CD4-positive, alpha-beta T cell (primary cell): ENCODE measurements around the gene AP3B2. TPM values are rescaled to one million over a fixed set of nuclear protein-coding genes. Genes with fewer than 3 reads are reported as not detected.

ENCODE experiments used
- ATAC-seq: fragments of 200-7000 bp; cut with Tn5 transposase; one replicate; pipeline ENCODE4 v1.10.0; 2022; ENCODE audit warnings: mild to moderate bottlenecking; ENCODE audit not compliant: poor library complexity
- CTCF ChIA-PET: fragments of 350-600 bp; sonication (Branson Sonifier 250); formaldehyde crosslinking; loops from one replicate; lab custom pipeline; 2021; ENCODE audit warnings: antibody characterized with exemption, inconsistent platforms; lab: Charles Lee
- POLR2A ChIA-PET: fragments of 350-600 bp; sonication (Branson Sonifier 250); formaldehyde crosslinking; loops from one replicate; lab custom pipeline; 2021; ENCODE audit warnings: antibody characterized with exemption, inconsistent platforms; lab: Charles Lee
- DNase-seq, 14 experiments: peaks; one replicate each; pipeline ENCODE4 v3.0.0-alpha.2; 2013 to 2020; ENCODE audit warnings: mixed read lengths in 2 of 14
- H3K27ac ChIP-seq, 2 donors: one replicate each; pipeline versions ENCODE4 v1.5.1 to v1.7.0; 2013; ENCODE audit warnings: low read length in 2 of 2, low read depth in 1 of 2, mild to moderate bottlenecking in 1 of 2
- H3K27me3 ChIP-seq, 2 experiments: 1 replicate in 1 of 2; 2 replicates in 1 of 2; pipeline versions ENCODE4 v1.6.1 to v1.7.0; 2013; ENCODE audit warnings: low read length in 2 of 2, control low read depth in 1 of 2, mild to moderate bottlenecking in 1 of 2, moderate library complexity in 1 of 2; ENCODE audit not compliant: insufficient read depth in 2 of 2, control insufficient read depth in 1 of 2
- H3K36me3 ChIP-seq: one replicate; pipeline ENCODE4 v1.6.1; 2013; ENCODE audit warnings: low read length, control low read depth; ENCODE audit not compliant: insufficient read depth
- H3K4me1 ChIP-seq: one replicate; pipeline ENCODE4 v1.6.1; 2013; ENCODE audit warnings: low read length, control low read depth; ENCODE audit not compliant: insufficient read depth
- H3K4me3 ChIP-seq: one replicate; pipeline ENCODE4 v1.5.1; 2013; ENCODE audit warnings: mild to moderate bottlenecking, low read length, moderate library complexity
- H3K9me3 ChIP-seq, 2 experiments: 1 replicate in 1 of 2; 2 replicates in 1 of 2; pipeline versions ENCODE4 v1.6.1 to v1.7.0; 2013; ENCODE audit warnings: low read length in 2 of 2, mild to moderate bottlenecking in 2 of 2, control low read depth in 1 of 2, moderate library complexity in 1 of 2; ENCODE audit not compliant: control insufficient read depth in 1 of 2, insufficient read depth in 1 of 2
- H3K27ac Mint-ChIP-seq: one replicate; pipeline ENCODE4 v1.8.0; 2020; ENCODE audit warnings: mixed read lengths
- H3K27me3 Mint-ChIP-seq: one replicate; pipeline ENCODE4 v1.8.0; 2021; ENCODE audit warnings: mixed read lengths
- H3K36me3 Mint-ChIP-seq: one replicate; pipeline ENCODE4 v1.8.0; 2021; ENCODE audit warnings: low read depth, mixed read lengths
- H3K4me1 Mint-ChIP-seq: one replicate; pipeline ENCODE4 v1.8.0; 2021; ENCODE audit warnings: low read depth, mixed read lengths
- H3K4me3 Mint-ChIP-seq: one replicate; pipeline ENCODE4 v1.8.0; 2020; ENCODE audit warnings: mild to moderate bottlenecking, mixed read lengths
- H3K9me3 Mint-ChIP-seq: one replicate; pipeline ENCODE4 v1.8.0; 2020; ENCODE audit warnings: mixed read lengths
- CTCF ChIP-seq: fragments of 200-600 bp; IDR thresholded peaks from one replicate; pipeline ENCODE4 v1.8.0; 2022; ENCODE audit warnings: antibody characterized with exemption, mild to moderate bottlenecking
- intact Hi-C, 2 experiments: fragments of 100-400 bp; cut with DNase I in 1 of 2; cut with micrococcal nuclease in 1 of 2; formaldehyde crosslinking; loops; one replicate each; pipeline versions ENCODE4 v1.15.1 to v1.9.0; 2023 to 2025; cut with DNase I, micrococcal nuclease
- total RNA-seq, 174 experiments: library from RNA in 2 of 174; stranded (reverse) in 2 of 174; gene quantifications; one replicate each; pipeline ENCODE4 v1.2.3 and lab custom pipeline; 2021 to 2026

Gene AP3B2
- total RNA-seq, 2 experiments from 2014 or later: 0.25 to 0.98 TPM

DNA sequence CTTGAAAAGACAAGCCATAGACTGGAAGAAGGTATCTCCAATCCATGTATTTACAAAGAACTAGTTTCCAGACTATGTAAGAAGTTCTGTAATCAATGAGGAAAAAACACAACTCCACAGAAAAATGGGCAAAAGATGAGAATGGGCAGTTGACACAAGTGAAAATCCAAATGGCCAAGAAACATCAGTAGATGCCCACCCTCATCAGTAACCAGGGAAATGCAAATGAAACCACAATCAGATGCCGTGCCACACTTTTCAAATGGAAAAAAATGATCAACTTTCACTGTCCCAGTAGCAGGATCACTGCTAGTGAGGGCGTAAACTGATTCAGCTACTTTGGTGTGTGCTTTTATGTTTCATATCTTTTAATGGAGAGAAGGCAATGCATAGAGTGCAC, 58.0 kb downstream of the AP3B2 start:
- ChIA-PET CTCF (no interaction called here), POLR2A (no interaction called here)
- H3K27me3 ChIP-seq: peaks cover 20 to 36% of the 10 kb centered on the region in 2 experiments
- H3K4me3 Mint-ChIP-seq: no peak overlapping the region
- intact Hi-C loops: no loop called here
- H3K4me3 ChIP-seq: no peak overlapping the region
- H3K4me1 ChIP-seq: peaks cover 11% of the 10 kb centered on the region
- H3K36me3 Mint-ChIP-seq: no peaks in the 10 kb centered on the region
- no peak for TF ChIP-seq CTCF
- peaks cover 8% of the 10 kb centered on the region for H3K4me1 Mint-ChIP-seq
- DNase-seq (no peak), ATAC-seq (no peak)
- no peak overlapping the region for H3K27ac Mint-ChIP-seq
- H3K36me3 ChIP-seq: no peaks in the 10 kb centered on the region
- peaks cover 0 to 12% of the 10 kb centered on the region in 2 experiments for H3K9me3 ChIP-seq
- no peaks in the 10 kb centered on the region for H3K9me3 Mint-ChIP-seq
- H3K27ac ChIP-seq: no peak overlapping the region
- peaks cover 59% of the 10 kb centered on the region for H3K27me3 Mint-ChIP-seq

GRCh38 chr15:82650046-82650670, 59.5 kb downstream of the AP3B2 start:
- TF ChIP-seq CTCF: no peak
- Histone ChIP-seq H3K27me3 (peaks cover 25 to 45% of the 10 kb centered on the region in 2 experiments), H3K4me3 (no peak overlapping the region), H3K27ac (no peak overlapping the region), H3K4me1 (peaks cover 18% of the 10 kb centered on the region), H3K9me3 (peaks cover 0 to 20% of the 10 kb centered on the region in 2 experiments), H3K36me3 (no peaks in the 10 kb centered on the region)
- Mint-ChIP-seq H3K4me3 (no peak overlapping the region), H3K27me3 (peaks cover 64% of the 10 kb centered on the region), H3K27ac (no peak overlapping the region), H3K9me3 (no peaks in the 10 kb centered on the region), H3K4me1 (peaks cover 13% of the 10 kb centered on the region), H3K36me3 (no peaks in the 10 kb centered on the region)
- CTCF ChIA-PET: no interaction called here
- DNase-seq: no peak
- POLR2A ChIA-PET: no interaction called here
- ATAC-seq: no peak
- intact Hi-C loops: no loop called here

DNA sequence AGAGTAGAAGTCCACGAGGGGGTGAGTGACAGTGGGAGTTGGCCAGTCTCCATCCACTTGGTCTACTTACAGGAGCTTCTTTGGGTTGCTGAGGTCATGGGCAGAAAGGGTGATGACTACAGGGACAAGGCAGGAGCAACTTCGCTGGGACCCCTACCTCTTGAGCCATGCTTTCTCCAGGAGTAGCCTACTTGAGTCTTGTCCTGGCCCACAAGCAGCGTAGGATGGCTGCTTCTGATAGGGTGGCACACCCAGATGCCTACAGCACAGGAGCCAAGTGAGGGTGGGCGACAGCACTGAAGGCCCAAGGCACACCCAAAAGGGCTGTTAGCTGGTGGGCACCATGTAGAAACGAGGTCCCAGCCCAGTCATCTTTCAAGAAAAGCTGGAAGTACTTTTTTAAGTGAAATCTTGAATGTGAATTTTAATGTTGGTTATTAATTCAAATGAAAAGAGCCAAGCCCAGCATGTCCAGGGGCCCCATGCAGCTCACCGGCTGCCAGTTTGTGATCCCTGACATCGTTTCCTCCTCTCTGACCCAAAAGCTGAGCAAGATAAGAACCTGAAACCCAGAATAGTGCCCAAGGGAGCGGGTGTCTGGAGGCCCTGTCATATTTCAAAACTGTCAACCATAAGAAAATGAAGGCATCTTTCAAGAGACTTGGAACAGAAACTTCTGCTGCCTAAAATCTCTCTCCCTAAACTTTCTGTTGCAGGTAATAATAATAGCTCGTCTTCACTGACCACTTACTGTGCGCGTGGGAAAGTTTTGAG, 60.3 kb downstream of the AP3B2 start:
- peaks cover 64% of the 10 kb centered on the region for H3K27me3 Mint-ChIP-seq
- no peaks in the 10 kb centered on the region for H3K9me3 Mint-ChIP-seq

More for the DNA sequence above, 60.3 kb downstream of the AP3B2 start:
- ChIA-PET CTCF (no interaction called here), POLR2A (no interaction called here)
- H3K36me3 ChIP-seq: no peaks in the 10 kb centered on the region
- intact Hi-C loops: no loop called here
- peaks cover 18% of the 10 kb centered on the region for H3K4me1 ChIP-seq
- DNase-seq (no peak), ATAC-seq (no peak)
- H3K4me3 ChIP-seq: no peak overlapping the region
- no peak overlapping the region for H3K27ac ChIP-seq
- Mint-ChIP-seq H3K36me3 (no peaks in the 10 kb centered on the region), H3K4me1 (peaks cover 13% of the 10 kb centered on the region), H3K27ac (no peak overlapping the region), H3K4me3 (peak overlapping the region; percentile 76)
- peaks cover 0 to 20% of the 10 kb centered on the region in 2 experiments for H3K9me3 ChIP-seq
- peaks cover 31 to 53% of the 10 kb centered on the region in 2 experiments for H3K27me3 ChIP-seq
- no peak for TF ChIP-seq CTCF
